Rectal smooth muscle tissue (tissue), 1 donor: Measurements from ENCODE around the gene HCRTR1.

ENCODE experiments used
- H3K27ac ChIP-seq: one replicate; pipeline ENCODE4 v1.7.0; 2013; ENCODE audit warnings: low read depth, low read length, inconsistent platforms
- H3K27me3 ChIP-seq: one replicate; pipeline ENCODE4 v1.7.0; 2013; ENCODE audit warnings: low read length; ENCODE audit not compliant: control insufficient read depth, insufficient read depth
- H3K36me3 ChIP-seq: one replicate; pipeline ENCODE4 v1.7.0; 2013; ENCODE audit warnings: low read length; ENCODE audit not compliant: control insufficient read depth, insufficient read depth
- H3K4me1 ChIP-seq: one replicate; pipeline ENCODE4 v1.7.0; 2013; ENCODE audit warnings: low read length; ENCODE audit not compliant: control insufficient read depth, insufficient read depth
- H3K4me3 ChIP-seq: one replicate; pipeline ENCODE4 v1.7.0; 2013; ENCODE audit warnings: low read length
- H3K9ac ChIP-seq: one replicate; pipeline ENCODE4 v1.7.0; 2013; ENCODE audit warnings: low read length

HCRTR1 gene

GRCh38 chr1:31618916-31619846 lies 1.7 kb downstream of the HCRTR1 start:
- no peaks in the 10 kb centered on the region for H3K4me1 ChIP-seq
- H3K9ac ChIP-seq, result no peak overlapping the region
- H3K4me3 ChIP-seq, result no peak overlapping the region
- H3K27me3 ChIP-seq, result peaks cover 15% of the 10 kb centered on the region
- H3K36me3 ChIP-seq, result no peaks in the 10 kb centered on the region
- no peak overlapping the region for H3K27ac ChIP-seq

- Histone ChIP-seq H3K4me1 (no peaks in the 10 kb centered on the region), H3K27ac (no peak overlapping the region), H3K9ac (no peak overlapping the region), H3K27me3 (peaks cover 15% of the 10 kb centered on the region), H3K4me3 (no peak overlapping the region), H3K36me3 (no peaks in the 10 kb centered on the region)
Observed at GRCh38 chr1:31620631-31621497, 3.4 kb downstream of the HCRTR1 start.

DNA sequence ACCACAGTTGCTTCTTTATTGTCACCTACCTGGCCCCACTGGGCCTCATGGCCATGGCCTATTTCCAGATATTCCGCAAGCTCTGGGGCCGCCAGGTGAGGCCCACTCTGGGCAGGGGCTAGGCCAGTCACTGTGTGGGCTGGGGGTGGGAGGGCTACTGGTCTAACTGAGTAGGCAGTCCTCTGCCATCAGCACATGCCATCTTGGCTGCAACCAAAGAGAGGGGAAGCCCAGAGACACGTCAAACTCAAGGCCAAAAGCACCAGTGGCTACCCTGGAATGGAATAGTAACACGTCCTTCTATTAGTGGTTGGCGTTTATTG lies 4.0 kb downstream of the HCRTR1 start:
- Histone ChIP-seq H3K4me1 (no peaks in the 10 kb centered on the region), H3K36me3 (no peaks in the 10 kb centered on the region), H3K9ac (no peak overlapping the region), H3K4me3 (no peak overlapping the region), H3K27ac (no peak overlapping the region), H3K27me3 (peaks cover 15% of the 10 kb centered on the region)

- H3K4me1 ChIP-seq, result no peaks in the 10 kb centered on the region
- H3K36me3 ChIP-seq, result no peaks in the 10 kb centered on the region
- H3K27ac ChIP-seq, result no peak overlapping the region
Observed at GRCh38 chr1:31621847-31622730, 4.6 kb downstream of the HCRTR1 start.

DNA sequence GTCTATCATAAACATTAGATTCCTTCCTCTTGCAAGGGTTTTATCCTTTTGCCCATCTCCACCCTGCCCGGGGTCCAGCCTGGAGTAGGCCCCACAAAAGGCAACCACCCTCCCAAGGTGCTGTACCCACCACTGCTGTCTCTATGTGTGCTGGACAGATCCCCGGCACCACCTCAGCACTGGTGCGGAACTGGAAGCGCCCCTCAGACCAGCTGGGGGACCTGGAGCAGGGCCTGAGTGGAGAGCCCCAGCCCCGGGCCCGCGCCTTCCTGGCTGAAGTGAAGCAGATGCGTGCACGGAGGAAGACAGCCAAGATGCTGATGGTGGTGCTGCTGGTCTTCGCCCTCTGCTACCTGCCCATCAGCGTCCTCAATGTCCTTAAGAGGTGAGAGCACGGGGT lies 5.9 kb downstream of the HCRTR1 start:
- Histone ChIP-seq H3K27ac (no peak overlapping the region), H3K9ac (no peak overlapping the region), H3K4me1 (peaks cover 3% of the 10 kb centered on the region)

More at GRCh38 chr1:31621847-31622730, 4.6 kb downstream of the HCRTR1 start:
- Histone ChIP-seq H3K27me3 (peaks cover 10% of the 10 kb centered on the region), H3K4me3 (no peak overlapping the region), H3K9ac (no peak overlapping the region)

DNA sequence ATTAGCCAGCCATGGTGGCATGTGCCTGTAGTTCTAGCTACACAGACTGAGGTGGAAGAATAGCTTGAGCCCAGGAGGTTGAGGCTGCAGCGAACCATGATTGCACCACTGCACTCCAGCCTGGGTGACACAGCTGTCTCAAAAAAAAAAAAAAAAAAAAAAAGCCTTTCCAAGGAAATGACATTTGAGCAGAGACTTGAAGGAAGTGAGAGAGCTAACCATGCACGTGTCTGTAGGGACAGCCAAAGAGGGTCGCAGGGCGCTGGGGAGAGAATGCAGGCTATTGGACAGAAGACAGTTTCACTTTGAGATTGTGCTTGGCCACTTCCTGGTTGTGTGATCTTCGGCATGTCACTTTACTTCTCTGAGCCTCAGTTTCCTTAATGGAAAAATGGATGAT lies 6.8 kb downstream of the HCRTR1 start:
- Histone ChIP-seq H3K27me3 (no peaks in the 10 kb centered on the region), H3K4me3 (no peak overlapping the region), H3K4me1 (peaks cover 4% of the 10 kb centered on the region), H3K36me3 (no peaks in the 10 kb centered on the region), H3K27ac (no peak overlapping the region), H3K9ac (no peak overlapping the region)

More for the DNA sequence above, 5.9 kb downstream of the HCRTR1 start:
- H3K4me3 ChIP-seq, result no peak overlapping the region
- H3K36me3 ChIP-seq, result no peaks in the 10 kb centered on the region
- H3K27me3 ChIP-seq, result peaks cover 3% of the 10 kb centered on the region

GRCh38 chr1:31624731-31625514 lies 7.4 kb downstream of the HCRTR1 start:
- no peak overlapping the region for H3K27ac ChIP-seq
- peaks cover 2% of the 10 kb centered on the region for H3K36me3 ChIP-seq
- H3K27me3 ChIP-seq, result no peaks in the 10 kb centered on the region
- peaks cover 4% of the 10 kb centered on the region for H3K4me1 ChIP-seq
- H3K9ac ChIP-seq, result no peak overlapping the region
- H3K4me3 ChIP-seq, result no peak overlapping the region

DNA sequence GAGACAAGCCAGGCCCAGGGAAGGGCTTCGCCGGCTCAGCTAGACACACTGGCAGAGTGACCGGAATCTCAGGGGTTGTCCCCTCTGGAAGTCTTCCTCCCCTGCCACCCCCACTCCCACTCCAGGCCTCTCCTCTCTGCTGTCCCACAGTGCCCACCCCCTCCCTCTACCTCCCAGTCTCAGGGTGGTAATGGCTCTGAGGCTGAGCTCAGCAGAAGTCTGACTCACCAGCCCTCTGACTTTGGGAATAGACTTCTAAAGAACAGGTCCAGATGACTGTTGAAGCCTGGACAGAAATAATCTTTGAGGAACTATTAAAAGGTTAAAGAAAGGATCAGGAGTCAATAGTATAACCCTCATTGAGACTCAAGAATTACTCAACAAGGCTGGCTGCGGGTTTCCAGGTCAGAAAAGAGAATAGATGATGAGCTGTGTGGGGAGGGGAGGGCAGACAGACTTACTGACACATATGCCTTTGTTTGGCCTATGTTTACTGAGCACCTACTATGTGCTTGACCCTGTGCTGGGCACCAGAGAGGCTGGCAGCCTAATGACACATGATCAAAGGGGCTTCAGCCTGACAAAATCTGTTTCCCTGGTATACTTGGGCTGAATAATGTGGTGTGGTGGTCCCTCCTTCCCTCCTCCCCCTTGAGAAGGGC lies 8.2 kb downstream of the HCRTR1 start:
- H3K27ac ChIP-seq, result no peak overlapping the region
- H3K4me3 ChIP-seq, result no peak overlapping the region
- H3K27me3 ChIP-seq, result no peaks in the 10 kb centered on the region
- H3K36me3 ChIP-seq, result peaks cover 8% of the 10 kb centered on the region
- peaks cover 4% of the 10 kb centered on the region for H3K4me1 ChIP-seq
- no peak overlapping the region for H3K9ac ChIP-seq

DNA sequence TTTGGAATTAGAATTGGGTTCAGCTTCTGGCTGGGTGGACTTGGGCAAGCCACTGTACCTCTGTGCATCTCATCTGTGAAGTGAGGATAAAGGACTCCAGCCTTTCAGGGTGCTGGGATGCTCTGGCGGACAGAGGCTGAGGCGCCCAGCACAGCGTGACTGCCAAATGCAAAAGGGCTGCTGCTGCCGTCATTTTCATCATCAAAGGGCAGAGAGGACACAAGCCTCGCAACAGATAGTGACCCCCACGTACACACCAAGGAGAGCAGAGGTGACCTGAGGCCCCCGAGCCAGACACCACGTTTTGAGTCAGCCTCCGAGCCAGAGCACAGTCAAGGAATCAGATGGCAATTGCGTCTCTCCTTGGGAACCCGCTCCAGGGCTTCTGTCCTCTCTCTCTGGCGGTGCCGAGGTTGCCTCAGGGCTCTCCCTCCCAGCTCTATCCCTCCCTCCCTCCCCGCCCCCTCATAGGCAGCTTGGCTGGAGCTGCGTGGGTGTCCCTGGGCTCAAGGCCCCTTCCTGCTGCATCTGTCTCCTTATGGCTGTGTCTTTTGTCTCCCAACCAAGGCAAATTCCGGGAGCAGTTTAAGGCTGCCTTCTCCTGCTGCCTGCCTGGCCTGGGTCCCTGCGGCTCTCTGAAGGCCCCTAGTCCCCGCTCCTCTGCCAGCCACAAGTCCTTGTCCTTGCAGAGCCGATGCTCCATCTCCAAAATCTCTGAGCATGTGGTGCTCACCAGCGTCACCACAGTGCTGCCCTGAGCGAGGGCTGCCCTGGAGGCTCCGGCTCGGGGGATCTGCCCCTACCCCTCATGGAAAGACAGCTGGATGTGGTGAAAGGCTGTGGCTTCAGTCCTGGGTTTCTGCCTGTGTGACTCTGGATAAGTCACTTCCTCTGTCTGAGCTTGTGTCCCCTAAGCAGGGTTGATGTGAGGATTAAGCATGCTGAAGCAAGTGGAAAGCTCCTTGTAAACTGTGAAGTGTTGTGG lies 9.0 kb downstream of the HCRTR1 start:
- Histone ChIP-seq H3K27me3 (no peaks in the 10 kb centered on the region), H3K4me3 (no peak overlapping the region), H3K9ac (no peak overlapping the region), H3K4me1 (peaks cover 4% of the 10 kb centered on the region), H3K27ac (no peak overlapping the region), H3K36me3 (peaks cover 16% of the 10 kb centered on the region)

DNA sequence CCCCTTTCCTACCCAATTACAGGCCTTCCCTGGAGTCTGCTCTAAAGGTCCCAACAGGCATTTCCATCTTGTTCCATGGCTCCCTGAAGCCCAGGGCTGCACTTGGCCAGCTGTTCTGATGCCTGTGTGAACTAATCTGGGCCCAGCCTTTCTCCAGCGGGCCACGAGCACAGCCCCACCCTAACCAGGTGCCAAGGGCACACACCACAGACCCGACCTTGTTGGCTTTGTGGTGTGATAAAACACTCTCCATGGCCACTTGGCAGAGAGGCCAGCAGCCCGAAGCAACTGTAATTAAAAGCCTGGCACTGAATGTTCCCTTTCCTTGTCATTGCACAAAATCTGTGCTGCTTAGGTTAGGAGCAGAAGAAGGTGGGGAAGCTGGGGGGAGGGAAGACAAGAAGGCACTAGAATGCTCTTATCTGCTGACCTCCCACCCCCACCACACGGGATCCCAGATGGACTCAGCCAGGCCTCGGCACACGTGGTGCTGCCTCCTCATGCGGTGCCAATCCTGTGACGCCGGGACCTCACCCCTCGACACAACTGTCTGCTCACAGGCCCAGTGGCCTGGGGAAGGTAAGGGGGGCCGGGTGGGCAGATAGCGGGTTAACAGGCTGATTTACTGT lies 9.9 kb downstream of the HCRTR1 start:
- H3K9ac ChIP-seq, result no peak overlapping the region
- peak overlapping the region; percentile 46 for H3K27ac ChIP-seq
- peaks cover 4% of the 10 kb centered on the region for H3K4me1 ChIP-seq
- no peak overlapping the region for H3K4me3 ChIP-seq
- H3K36me3 ChIP-seq, result peaks cover 25% of the 10 kb centered on the region
- H3K27me3 ChIP-seq, result no peaks in the 10 kb centered on the region
